NCI-H1436 treated with DMSO at 0.1 percent for 48 hours (cell line): Measurements from ENCODE around the gene SENP5.

Source experiments
- DNase-seq: peaks from one replicate; lab custom pipeline; 2025; lab: John Stamatoyannopoulos, UW

Gene SENP5

GRCh38 chr3:196969134-196969659 is 101.5 kb downstream of the SENP5 start:
- DNase-seq = no peak

GRCh38 chr3:196969660-196970546 is 102.2 kb downstream of the SENP5 start:
- DNase-seq = no peak

- DNase-seq = no peak
Measured at GRCh38 chr3:196970547-196971093, 102.9 kb downstream of the SENP5 start.

GRCh38 chr3:196971094-196971698 is 103.5 kb downstream of the SENP5 start:
- no peak for DNase-seq

- DNase-seq = no peak
Measured at GRCh38 chr3:196974661-196975060, 106.9 kb downstream of the SENP5 start.

- DNase-seq = no peak
Measured at GRCh38 chr3:196975349-196975748, 107.6 kb downstream of the SENP5 start.

- no peak for DNase-seq
Measured at GRCh38 chr3:196976941-196977340, 109.2 kb downstream of the SENP5 start.

GRCh38 chr3:196979545-196979944 is 111.8 kb downstream of the SENP5 start:
- DNase-seq = no peak

GRCh38 chr3:196981657-196982056 is 113.9 kb downstream of the SENP5 start:
- DNase-seq = no peak

- DNase-seq = no peak
Measured at GRCh38 chr3:196983186-196983585, 115.5 kb downstream of the SENP5 start.
